ENCODE measurements around the gene CALN1.

CALN1 gene

DNA sequence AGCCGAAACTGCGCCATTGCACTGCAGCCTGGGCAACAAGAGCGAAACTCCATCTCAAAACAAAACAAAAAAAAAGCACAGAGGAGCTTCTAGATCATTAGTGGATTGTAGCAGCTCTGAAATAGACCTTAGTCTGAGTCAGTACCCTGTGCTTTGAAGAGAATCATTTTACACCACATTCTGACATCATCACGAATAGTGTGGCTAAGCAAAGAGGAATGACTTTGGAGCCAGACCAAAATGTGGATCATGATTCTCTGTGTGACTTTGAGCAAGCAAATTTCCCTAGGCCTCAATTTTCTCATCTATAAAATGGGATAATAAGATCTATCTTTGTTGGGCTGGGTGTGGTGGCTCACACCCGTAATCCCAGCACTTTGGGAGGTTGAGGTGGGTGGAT is 618.9 kb downstream of the CALN1 start:
- Histone ChIP-seq H3K4me3 (ENCODE audit: low read length) (no peak overlapping the region), H3K4me2 (ENCODE audit: low read depth, low read length) (no peak overlapping the region), H3K9ac (ENCODE audit: low read length) (no peak overlapping the region), H3K9me3 (replicated peaks; ENCODE audit: insufficient read depth, low read length) (no peaks in the 10 kb centered on the region), H3K4me1 (ENCODE audit: low read length) (no peaks in the 10 kb centered on the region), H2AFZ (ENCODE audit: low read length) (no peak overlapping the region), H3K27me3 (replicated peaks; ENCODE audit: insufficient read depth, low read length) (no peaks in the 10 kb centered on the region), H3K27ac (ENCODE audit: low read length) (no peak overlapping the region), H3K79me2 (ENCODE audit: low read length) (no peaks in the 10 kb centered on the region), H3K9me2 (replicated peaks; ENCODE audit: insufficient read depth, low read length) (no peaks in the 10 kb centered on the region), H3F3A (ENCODE audit: insufficient read depth, low read length) (no peaks in the 10 kb centered on the region), H3K36me3 (replicated peaks; ENCODE audit: insufficient read depth, low read length) (no peaks in the 10 kb centered on the region), H4K20me1 (ENCODE audit: insufficient read depth, low read length) (no peaks in the 10 kb centered on the region)
- DNase-seq, result no peak
- TF ChIP-seq EZH2phosphoT487 (IDR thresholded peaks at IDR 0.05; ENCODE audit: low read length) (no peak), EZH2 (optimal IDR thresholded peaks at IDR 0.05; ENCODE audit: low read depth, low read length) (no peak)
- TF ChIP-seq, protein P1, sequence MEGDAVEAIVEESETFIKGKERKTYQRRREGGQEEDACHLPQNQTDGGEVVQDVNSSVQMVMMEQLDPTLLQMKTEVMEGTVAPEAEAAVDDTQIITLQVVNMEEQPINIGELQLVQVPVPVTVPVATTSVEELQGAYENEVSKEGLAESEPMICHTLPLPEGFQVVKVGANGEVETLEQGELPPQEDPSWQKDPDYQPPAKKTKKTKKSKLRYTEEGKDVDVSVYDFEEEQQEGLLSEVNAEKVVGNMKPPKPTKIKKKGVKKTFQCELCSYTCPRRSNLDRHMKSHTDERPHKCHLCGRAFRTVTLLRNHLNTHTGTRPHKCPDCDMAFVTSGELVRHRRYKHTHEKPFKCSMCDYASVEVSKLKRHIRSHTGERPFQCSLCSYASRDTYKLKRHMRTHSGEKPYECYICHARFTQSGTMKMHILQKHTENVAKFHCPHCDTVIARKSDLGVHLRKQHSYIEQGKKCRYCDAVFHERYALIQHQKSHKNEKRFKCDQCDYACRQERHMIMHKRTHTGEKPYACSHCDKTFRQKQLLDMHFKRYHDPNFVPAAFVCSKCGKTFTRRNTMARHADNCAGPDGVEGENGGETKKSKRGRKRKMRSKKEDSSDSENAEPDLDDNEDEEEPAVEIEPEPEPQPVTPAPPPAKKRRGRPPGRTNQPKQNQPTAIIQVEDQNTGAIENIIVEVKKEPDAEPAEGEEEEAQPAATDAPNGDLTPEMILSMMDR (IDR thresholded peaks at IDR 0.05; ENCODE audit: low read length), result no peak

DNA sequence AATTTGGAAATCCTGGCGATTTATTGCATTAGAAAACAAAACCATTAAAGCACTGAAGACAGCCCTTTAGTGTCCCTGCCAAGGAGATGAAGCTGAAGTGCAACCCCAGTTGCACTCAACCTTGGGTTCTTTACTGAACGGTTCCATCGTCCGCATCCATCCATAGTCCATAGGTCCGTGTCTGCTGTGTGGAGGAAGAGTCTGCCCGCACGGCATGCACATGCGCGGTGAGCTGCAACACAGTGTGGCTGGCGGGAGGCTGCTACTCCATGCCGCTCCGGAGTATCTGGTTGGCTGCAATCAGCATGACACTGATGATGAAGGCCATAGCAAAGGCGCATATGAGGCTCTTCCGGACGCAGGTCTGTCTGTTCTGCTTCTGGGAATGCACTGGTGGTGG is 624.6 kb downstream of the CALN1 start:
- H3K9me2 ChIP-seq (replicated peaks; ENCODE audit: insufficient read depth, low read length), result no peaks in the 10 kb centered on the region
- H3K4me1 ChIP-seq (ENCODE audit: low read length), result no peaks in the 10 kb centered on the region
- H3K9me3 ChIP-seq (replicated peaks; ENCODE audit: insufficient read depth, low read length), result 0 out of 2 replicates have a peak, but pooled peaks cover 3% of the 10 kb centered on the region
- no peak overlapping the region for H3K9ac ChIP-seq (ENCODE audit: low read length)
- no peaks in the 10 kb centered on the region for H3K27me3 ChIP-seq (replicated peaks; ENCODE audit: insufficient read depth, low read length)
- H3K36me3 ChIP-seq (replicated peaks; ENCODE audit: insufficient read depth, low read length), result no peaks in the 10 kb centered on the region
- no peak overlapping the region for H3K4me3 ChIP-seq (ENCODE audit: low read length)
- no peak for TF ChIP-seq EZH2 (optimal IDR thresholded peaks at IDR 0.05; ENCODE audit: low read depth, low read length)
- TF ChIP-seq, protein P1 (IDR thresholded peaks at IDR 0.05; ENCODE audit: low read length), result no peak
- TF ChIP-seq EZH2phosphoT487 (IDR thresholded peaks at IDR 0.05; ENCODE audit: low read length), result no peak
- no peaks in the 10 kb centered on the region for H3F3A ChIP-seq (ENCODE audit: insufficient read depth, low read length)
- no peak overlapping the region for H3K4me2 ChIP-seq (ENCODE audit: low read depth, low read length)
- no peak overlapping the region for H2AFZ ChIP-seq (ENCODE audit: low read length)
- H3K79me2 ChIP-seq (ENCODE audit: low read length), result no peaks in the 10 kb centered on the region
- no peak for DNase-seq
- no peak overlapping the region for H3K27ac ChIP-seq (ENCODE audit: low read length)
- H4K20me1 ChIP-seq (ENCODE audit: insufficient read depth, low read length), result no peaks in the 10 kb centered on the region

DNA sequence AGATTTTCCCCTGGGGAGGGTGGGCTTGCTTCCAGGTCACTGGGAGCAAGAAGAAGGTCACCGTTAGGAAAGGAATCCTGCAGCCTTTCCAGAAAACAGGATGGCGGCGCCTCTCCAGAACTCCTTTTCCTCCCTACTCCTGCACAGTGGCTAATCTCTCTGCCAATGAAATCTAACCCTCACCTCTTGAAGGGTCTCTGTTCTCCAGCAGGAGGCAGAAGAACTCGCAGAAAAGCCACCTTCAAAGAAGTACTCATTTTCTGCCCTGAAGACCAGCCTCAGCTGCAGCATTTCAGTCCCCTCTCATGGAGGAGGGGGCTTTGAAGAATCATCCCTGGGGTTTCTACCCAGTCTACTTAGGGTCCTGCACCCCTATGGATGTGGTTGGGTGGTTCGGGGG is 626.9 kb downstream of the CALN1 start:
- 0 out of 2 replicates have a peak, but pooled peaks cover 3% of the 10 kb centered on the region for H3K9me3 ChIP-seq (replicated peaks; ENCODE audit: insufficient read depth, low read length)
- H3K9me2 ChIP-seq (replicated peaks; ENCODE audit: insufficient read depth, low read length), result no peaks in the 10 kb centered on the region
- DNase-seq, result no peak
- no peak overlapping the region for H3K4me3 ChIP-seq (ENCODE audit: low read length)
- no peaks in the 10 kb centered on the region for H3K4me1 ChIP-seq (ENCODE audit: low read length)
- no peaks in the 10 kb centered on the region for H3K36me3 ChIP-seq (replicated peaks; ENCODE audit: insufficient read depth, low read length)
- H3K27me3 ChIP-seq (replicated peaks; ENCODE audit: insufficient read depth, low read length), result no peaks in the 10 kb centered on the region
- TF ChIP-seq, protein P1 (IDR thresholded peaks at IDR 0.05; ENCODE audit: low read length), result no peak
- TF ChIP-seq EZH2phosphoT487 (IDR thresholded peaks at IDR 0.05; ENCODE audit: low read length) (no peak), EZH2 (optimal IDR thresholded peaks at IDR 0.05; ENCODE audit: low read depth, low read length) (no peak)
- H4K20me1 ChIP-seq (ENCODE audit: insufficient read depth, low read length), result no peaks in the 10 kb centered on the region
- H3K9ac ChIP-seq (ENCODE audit: low read length), result no peak overlapping the region
- H2AFZ ChIP-seq (ENCODE audit: low read length), result no peak overlapping the region
- H3F3A ChIP-seq (ENCODE audit: insufficient read depth, low read length), result no peaks in the 10 kb centered on the region
- H3K27ac ChIP-seq (ENCODE audit: low read length), result no peak overlapping the region
- no peak overlapping the region for H3K4me2 ChIP-seq (ENCODE audit: low read depth, low read length)
- H3K79me2 ChIP-seq (ENCODE audit: low read length), result no peaks in the 10 kb centered on the region
